NB4 (cell line): Measurements from ENCODE around the gene MIEN1.

Experiments
- CTCF ChIP-seq: IDR thresholded peaks from one replicate; pipeline ENCODE4 v1.5.1; 2012; ENCODE audit warnings: low read depth, low read length
- MYC ChIP-seq: IDR thresholded peaks from 2 replicates; pipeline ENCODE4 v1.6.1; 2011; ENCODE audit warnings: low read depth, low read length
- POLR2A ChIP-seq: IDR thresholded peaks from 2 replicates; pipeline ENCODE4 v1.6.1; 2011; ENCODE audit warnings: mild to moderate bottlenecking; ENCODE audit not compliant: insufficient read length; ENCODE audit errors: extremely low read depth
- TF ChIP-seq, protein P1 (sequence below): IDR thresholded peaks from 2 replicates; pipeline ENCODE4 v1.6.1; 2011; ENCODE audit warnings: low read depth, low read length

DNA sequence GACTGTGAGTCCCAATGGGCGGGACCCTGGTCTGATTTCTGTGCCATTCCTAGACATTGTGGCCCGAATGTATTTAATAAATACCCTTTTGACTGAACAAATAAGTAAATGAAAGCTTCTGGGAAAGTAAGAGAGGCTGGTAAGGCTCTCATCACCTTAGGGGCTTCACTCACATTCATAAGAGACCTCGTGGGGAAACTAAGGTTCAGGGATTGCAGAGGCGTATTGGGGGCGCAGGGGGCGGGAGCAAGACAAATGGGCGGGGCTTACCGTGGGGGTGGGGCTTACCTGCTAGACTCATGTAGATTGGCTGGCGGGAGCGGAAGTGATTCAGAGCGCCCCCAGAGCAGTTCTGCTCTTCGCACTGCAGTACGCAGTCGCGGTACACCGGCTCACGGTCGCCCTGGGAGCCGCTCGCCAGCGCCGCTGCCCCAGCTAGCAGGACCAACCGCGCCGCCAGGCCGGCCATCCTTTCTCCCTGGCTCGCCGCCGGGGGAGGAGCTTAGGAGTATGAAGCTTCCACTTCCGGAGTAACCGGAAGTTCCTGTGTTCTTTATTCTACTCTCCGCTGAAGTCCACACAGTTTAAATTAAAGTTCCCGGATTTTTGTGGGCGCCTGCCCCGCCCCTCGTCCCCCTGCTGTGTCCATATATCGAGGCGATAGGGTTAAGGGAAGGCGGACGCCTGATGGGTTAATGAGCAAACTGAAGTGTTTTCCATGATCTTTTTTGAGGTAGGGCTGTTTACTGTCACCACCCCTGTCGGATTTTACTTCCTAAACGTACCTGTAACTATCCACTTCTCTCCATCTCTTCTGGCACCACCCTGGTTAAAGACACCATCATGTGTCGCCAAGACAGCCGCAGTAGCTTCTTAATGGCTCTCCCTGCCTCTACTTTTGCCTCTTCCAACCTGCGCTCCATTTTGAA lies 42.5 kb downstream of the MIEN1 start, which contains the start of gene PGAP3:
- TF ChIP-seq CTCF (no peak), POLR2A (peak; percentile 71), MYC (peak; percentile 54; the same call in 1 of the 2 replicates)
- TF ChIP-seq, protein P1, sequence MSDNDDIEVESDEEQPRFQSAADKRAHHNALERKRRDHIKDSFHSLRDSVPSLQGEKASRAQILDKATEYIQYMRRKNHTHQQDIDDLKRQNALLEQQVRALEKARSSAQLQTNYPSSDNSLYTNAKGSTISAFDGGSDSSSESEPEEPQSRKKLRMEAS, result 0 out of 2 replicates have a peak, but pooled peaks have one; percentile 11
